Activated T-helper 1 cell treated with anti-CD3 and anti-CD28 coated beads, Interleukin-12 subunit alpha, Interleukin-12 subunit beta, Interleukin-2, Interleukin-4 antibody, amounts not matched to agents 30 ng/mL and 10 ng/mL and 1 ng/mL, durations not matched to agents 14 hours and 24 hours and 36 hours (primary cell): ENCODE measurements around the gene TBC1D1. TPM values are rescaled to one million over a fixed set of nuclear protein-coding genes. Genes with fewer than 3 reads are reported as not detected.

Experiments used
- DNase-seq: peaks from one replicate; pipeline ENCODE4 v3.0.0; 2021; ENCODE audit warnings: low spot score
- H3K27ac Mint-ChIP-seq: one replicate; pipeline ENCODE4 v1.8.0; 2021; ENCODE audit warnings: mild to moderate bottlenecking, mixed read lengths
- H3K27me3 Mint-ChIP-seq: one replicate; pipeline ENCODE4 v1.8.0; 2022; ENCODE audit warnings: mild to moderate bottlenecking, moderate library complexity, mixed read lengths; ENCODE audit not compliant: insufficient read depth
- H3K36me3 Mint-ChIP-seq: one replicate; pipeline ENCODE4 v1.8.0; 2021; ENCODE audit warnings: low read depth, mixed read lengths
- H3K4me1 Mint-ChIP-seq: one replicate; pipeline ENCODE4 v1.8.0; 2021; ENCODE audit warnings: low read depth, mixed read lengths
- H3K4me3 Mint-ChIP-seq: one replicate; pipeline ENCODE4 v1.8.0; 2021; ENCODE audit warnings: mild to moderate bottlenecking, moderate library complexity, mixed read lengths
- H3K9me3 Mint-ChIP-seq: one replicate; pipeline ENCODE4 v1.8.0; 2021; ENCODE audit warnings: mixed read lengths
- intact Hi-C: fragments of 100-400 bp; cut with micrococcal nuclease; formaldehyde crosslinking; loops from one replicate; pipeline ENCODE4 v1.15.1; 2024
- total RNA-seq: library from RNA; stranded (reverse); gene quantifications from 2 replicates; pipeline ENCODE4 v1.2.3, GENCODE V29; 2022

TBC1D1 gene
- total RNA-seq, 1 donor from 2014 or later: 52.6 TPM

- H3K27ac Mint-ChIP-seq: no peak overlapping the region
- peaks cover 4% of the 10 kb centered on the region for H3K9me3 Mint-ChIP-seq
- H3K36me3 Mint-ChIP-seq: peaks cover 2% of the 10 kb centered on the region
- H3K27me3 Mint-ChIP-seq: peaks cover 18% of the 10 kb centered on the region
- no peak for DNase-seq
- intact Hi-C loops: no loop called here
- H3K4me3 Mint-ChIP-seq: no peak overlapping the region
- peaks cover 52% of the 10 kb centered on the region for H3K4me1 Mint-ChIP-seq
These were observed 264.1 kb downstream of the TBC1D1 start for GRCh38 chr4:38154681-38155588.

DNA sequence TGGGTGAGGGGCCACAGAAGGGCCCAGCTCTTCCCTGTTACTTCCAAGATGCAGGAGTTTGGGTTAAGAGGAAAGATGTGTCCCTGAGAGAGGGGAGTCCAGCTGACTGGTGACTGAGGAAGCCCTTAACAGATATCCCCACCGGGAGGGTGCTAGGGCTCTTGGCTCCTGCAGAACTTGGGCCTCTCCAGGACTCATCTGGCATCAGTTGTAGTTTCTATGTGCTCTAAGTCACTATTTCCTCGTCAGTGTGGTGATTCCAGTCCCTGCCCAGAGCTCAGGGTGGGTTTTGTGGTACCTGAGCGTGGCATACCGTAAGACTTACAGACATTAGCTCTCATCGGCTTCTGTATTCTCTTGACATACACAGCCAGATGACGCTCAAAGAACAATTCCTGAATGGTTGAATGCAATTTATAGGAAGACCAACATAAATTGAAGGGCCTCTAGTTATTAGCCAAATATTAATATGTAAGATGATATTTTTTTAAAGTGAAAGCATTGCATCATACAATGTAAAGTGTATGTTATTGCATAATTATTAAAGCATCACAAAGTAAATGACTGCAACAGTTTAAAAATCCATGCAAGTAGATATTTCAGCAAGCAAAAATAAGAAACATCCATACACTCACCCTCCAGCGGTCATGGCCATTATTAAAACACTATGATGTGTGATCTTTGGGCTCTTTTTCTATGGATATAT is 264.9 kb downstream of the TBC1D1 start:
- Mint-ChIP-seq H3K4me3 (no peak overlapping the region), H3K27me3 (peaks cover 18% of the 10 kb centered on the region), H3K36me3 (peaks cover 4% of the 10 kb centered on the region), H3K27ac (no peak overlapping the region), H3K4me1 (peaks cover 58% of the 10 kb centered on the region), H3K9me3 (peaks cover 4% of the 10 kb centered on the region)
- intact Hi-C loops: no loop called here
- DNase-seq: no peak

- Mint-ChIP-seq H3K4me3 (no peak overlapping the region), H3K4me1 (peaks cover 75% of the 10 kb centered on the region), H3K27me3 (peaks cover 11% of the 10 kb centered on the region), H3K9me3 (peaks cover 4% of the 10 kb centered on the region), H3K27ac (no peak overlapping the region), H3K36me3 (peaks cover 4% of the 10 kb centered on the region)
- no peak for DNase-seq
- intact Hi-C loops: no loop called here
These were observed 266.7 kb downstream of the TBC1D1 start for GRCh38 chr4:38157592-38157991.

- DNase-seq: peak; percentile 66
- intact Hi-C loops: loop anchor here (1.0 to 5.0 kb wide), 9 partner anchors 28 to 697 kb away; partner anchors contain the start of genes TBC1D1 and TLR6
- Mint-ChIP-seq H3K4me1 (peaks cover 80% of the 10 kb centered on the region), H3K27me3 (peaks cover 7% of the 10 kb centered on the region), H3K36me3 (peaks cover 12% of the 10 kb centered on the region), H3K9me3 (peaks cover 19% of the 10 kb centered on the region), H3K27ac (peak overlapping the region; percentile 90), H3K4me3 (peak overlapping the region; percentile 51)
These were observed 269.8 kb downstream of the TBC1D1 start for GRCh38 chr4:38160487-38161207.

DNA sequence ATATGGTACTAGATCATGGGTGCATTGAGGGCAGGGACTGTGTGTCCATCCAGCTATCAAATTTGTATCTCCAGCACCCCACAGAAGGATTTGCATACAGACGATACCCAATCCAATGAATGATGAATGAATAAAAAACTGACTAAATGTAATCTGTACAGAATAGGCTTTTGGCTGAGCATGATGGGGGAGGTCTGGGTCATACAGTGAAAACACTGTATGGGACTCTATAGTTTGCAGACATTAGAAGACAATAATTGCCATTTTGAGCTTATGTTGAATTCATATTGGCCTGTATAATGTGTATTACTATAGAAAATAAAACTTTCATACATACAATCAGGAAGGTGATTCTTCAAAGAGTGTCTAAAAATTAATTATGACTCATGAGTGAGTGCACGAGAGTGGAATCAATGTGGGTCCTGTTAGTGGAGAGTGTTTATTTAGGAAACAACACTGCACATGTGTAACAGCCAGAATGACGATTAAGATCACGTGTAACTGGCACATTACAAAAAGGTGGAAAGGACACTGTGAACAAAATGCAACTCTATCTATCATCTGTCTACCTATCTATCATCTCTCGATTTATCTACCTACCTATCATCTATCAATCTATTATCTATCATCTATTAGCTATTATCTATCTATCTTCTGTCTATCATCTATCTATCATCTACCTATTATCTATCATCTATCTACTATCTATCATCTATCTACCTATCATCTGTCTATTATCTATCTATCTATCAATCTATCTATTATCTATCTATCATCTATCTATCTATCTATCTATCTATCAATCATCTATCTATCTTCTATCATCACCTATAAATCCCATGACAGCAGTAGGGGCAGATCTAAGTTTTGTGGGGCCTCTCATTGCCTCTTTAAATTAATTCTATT is 270.6 kb downstream of the TBC1D1 start:
- H3K4me1 Mint-ChIP-seq: peaks cover 80% of the 10 kb centered on the region

DNA sequence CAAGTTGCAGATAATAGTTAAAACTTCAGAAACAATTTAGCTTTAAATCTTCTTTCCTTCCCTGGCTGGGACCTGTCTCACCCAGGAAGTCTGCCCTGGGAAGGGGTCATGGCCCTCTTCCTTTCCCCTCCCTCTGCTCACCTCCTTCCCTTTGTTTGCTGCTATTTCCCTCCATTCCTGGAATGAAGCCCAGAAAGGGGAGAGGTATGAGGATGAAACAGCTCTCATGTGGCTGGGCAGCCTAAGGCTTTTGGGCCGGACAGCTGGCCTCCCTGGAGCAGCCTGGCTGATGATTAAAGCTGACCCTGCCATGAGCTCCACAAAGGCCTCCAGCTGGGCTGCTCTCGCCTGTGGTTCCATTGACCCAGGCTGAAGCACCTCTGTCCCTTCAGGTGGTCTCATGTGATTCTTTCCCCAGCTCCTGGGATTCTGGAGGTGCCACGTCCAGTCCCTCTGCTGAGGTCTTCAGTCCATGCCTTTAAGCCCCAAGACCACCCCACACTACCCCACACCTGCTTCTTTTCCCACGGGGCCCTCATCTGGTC is 271.4 kb downstream of the TBC1D1 start:
- peak overlapping the region; percentile 37 for H3K27ac Mint-ChIP-seq

More for the DNA sequence above, 270.6 kb downstream of the TBC1D1 start:
- Mint-ChIP-seq H3K27ac (peak overlapping the region; percentile 90), H3K9me3 (peaks cover 27% of the 10 kb centered on the region), H3K36me3 (peaks cover 16% of the 10 kb centered on the region), H3K4me3 (peak overlapping the region; percentile 51), H3K27me3 (peaks cover 7% of the 10 kb centered on the region)
- no peak for DNase-seq
- intact Hi-C loops: loop anchor here (1.0 to 5.0 kb wide), 9 partner anchors 29 to 696 kb away; partner anchors contain the start of genes TBC1D1 and TLR6

DNA sequence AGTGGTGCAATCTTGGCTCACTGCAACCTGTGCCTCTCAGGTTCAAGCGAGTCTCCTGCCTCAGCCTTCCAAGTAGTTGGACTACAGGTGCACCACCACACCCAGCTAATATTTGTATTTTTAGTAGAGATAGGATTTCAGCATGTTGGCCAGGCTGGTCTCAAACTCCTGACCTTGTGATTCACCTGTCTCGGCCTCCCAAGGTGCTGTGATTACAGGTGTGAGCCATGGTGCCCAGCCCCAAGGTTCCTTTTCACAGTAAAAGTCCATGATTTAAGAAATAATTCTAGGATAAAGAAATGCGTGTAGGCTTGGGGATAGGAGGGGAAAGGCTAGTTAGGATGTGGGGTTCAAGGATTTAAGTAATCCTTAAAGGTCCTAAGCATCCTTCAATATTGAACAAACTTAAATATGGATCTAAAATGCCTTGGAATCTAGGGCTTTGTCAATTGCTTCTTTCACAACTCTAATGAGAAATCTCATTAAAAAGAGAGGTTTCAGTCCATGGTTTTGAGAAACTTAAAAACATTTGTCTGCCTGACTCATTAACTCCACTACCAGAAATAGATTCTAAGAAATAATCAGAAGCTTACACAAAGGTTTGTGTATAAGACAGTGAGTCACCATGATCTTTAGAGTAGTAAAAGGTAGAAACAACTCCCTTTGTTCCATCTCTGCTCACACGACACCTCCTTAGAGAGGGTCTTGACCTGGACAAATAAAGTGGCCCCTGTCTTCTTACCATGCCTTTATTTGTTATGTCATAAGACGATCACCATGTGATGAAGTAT is 272.5 kb downstream of the TBC1D1 start:
- Mint-ChIP-seq H3K27me3 (peaks cover 5% of the 10 kb centered on the region), H3K9me3 (peaks cover 31% of the 10 kb centered on the region), H3K4me1 (peaks cover 72% of the 10 kb centered on the region), H3K27ac (peak overlapping the region; percentile 86), H3K4me3 (no peak overlapping the region), H3K36me3 (peaks cover 20% of the 10 kb centered on the region)
- intact Hi-C loops: loop anchor here (1.0 to 5.0 kb wide), 8 partner anchors 14 to 694 kb away; partner anchors contain the start of genes TBC1D1 and TLR6
- no peak for DNase-seq

More for the DNA sequence above, 271.4 kb downstream of the TBC1D1 start:
- intact Hi-C loops: loop anchor here (5.0 kb wide), 6 partner anchors 70 to 695 kb away; partner anchors contain the start of genes TBC1D1 and TLR6
- Mint-ChIP-seq H3K9me3 (peaks cover 33% of the 10 kb centered on the region), H3K36me3 (peaks cover 20% of the 10 kb centered on the region), H3K27me3 (peaks cover 4% of the 10 kb centered on the region), H3K4me1 (peaks cover 83% of the 10 kb centered on the region), H3K4me3 (no peak overlapping the region)
- no peak for DNase-seq

DNA sequence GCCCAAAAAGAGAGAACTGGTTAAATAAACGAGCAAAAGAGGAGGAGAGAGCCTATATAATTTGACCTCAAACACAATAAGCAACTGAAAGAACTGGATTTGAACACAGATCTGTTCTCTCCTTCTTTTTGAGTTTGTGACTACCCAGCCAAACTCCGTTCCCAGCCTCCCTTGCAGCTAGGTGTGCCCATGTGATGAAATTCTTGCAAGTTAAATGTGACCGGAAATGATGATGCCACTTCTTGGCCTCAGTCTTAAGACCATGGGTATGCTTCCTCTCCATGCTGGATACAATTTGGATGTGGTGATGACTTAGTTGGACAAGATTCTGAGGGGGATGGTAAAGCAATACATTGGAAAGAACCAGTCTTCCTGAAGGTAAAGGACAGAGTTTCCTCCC is 273.5 kb downstream of the TBC1D1 start:
- H3K9me3 Mint-ChIP-seq: peaks cover 29% of the 10 kb centered on the region
- peak overlapping the region; percentile 86 for H3K27ac Mint-ChIP-seq
- H3K4me3 Mint-ChIP-seq: no peak overlapping the region
- peaks cover 18% of the 10 kb centered on the region for H3K36me3 Mint-ChIP-seq
- H3K4me1 Mint-ChIP-seq: peaks cover 63% of the 10 kb centered on the region
- H3K27me3 Mint-ChIP-seq: peaks cover 3% of the 10 kb centered on the region
- intact Hi-C loops: loop anchor here (5.0 kb wide), 6 partner anchors 72 to 693 kb away; partner anchors contain the start of genes TBC1D1 and TLR6
- DNase-seq: no peak

DNA sequence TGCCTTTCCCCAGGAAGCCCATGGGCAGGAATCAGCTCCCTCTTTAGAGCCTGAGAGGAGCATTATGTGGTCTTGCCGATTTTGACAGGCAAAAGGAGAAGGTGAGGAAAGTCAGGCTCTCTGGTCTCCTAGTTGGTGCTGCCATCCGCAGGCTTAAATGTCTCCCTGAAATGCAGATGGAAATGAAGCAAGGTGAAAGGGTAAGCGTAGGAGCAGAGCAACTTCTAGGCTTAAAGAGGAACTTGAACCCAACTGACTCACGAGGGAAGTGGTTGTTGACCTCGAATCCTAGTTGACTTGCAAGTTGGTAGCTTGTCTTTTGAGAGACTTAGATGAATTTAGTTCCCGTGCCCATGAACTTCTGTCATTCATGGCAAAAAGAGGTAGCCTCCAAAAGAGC is 275.2 kb downstream of the TBC1D1 start:
- no peak for DNase-seq
- Mint-ChIP-seq H3K36me3 (peaks cover 16% of the 10 kb centered on the region), H3K4me3 (no peak overlapping the region), H3K27me3 (peaks cover 8% of the 10 kb centered on the region), H3K4me1 (peaks cover 53% of the 10 kb centered on the region), H3K27ac (no peak overlapping the region), H3K9me3 (peaks cover 29% of the 10 kb centered on the region)
- intact Hi-C loops: no loop called here

- H3K9me3 Mint-ChIP-seq: peaks cover 29% of the 10 kb centered on the region
- H3K4me1 Mint-ChIP-seq: peaks cover 46% of the 10 kb centered on the region
- H3K27me3 Mint-ChIP-seq: peaks cover 12% of the 10 kb centered on the region
- DNase-seq: no peak
- intact Hi-C loops: no loop called here
- H3K36me3 Mint-ChIP-seq: peaks cover 16% of the 10 kb centered on the region
- no peak overlapping the region for H3K4me3 Mint-ChIP-seq
- no peak overlapping the region for H3K27ac Mint-ChIP-seq
These were observed 275.9 kb downstream of the TBC1D1 start for GRCh38 chr4:38166768-38167167.

- peaks cover 16% of the 10 kb centered on the region for H3K36me3 Mint-ChIP-seq
- peaks cover 45% of the 10 kb centered on the region for H3K4me1 Mint-ChIP-seq
- H3K9me3 Mint-ChIP-seq: peaks cover 29% of the 10 kb centered on the region
- H3K4me3 Mint-ChIP-seq: no peak overlapping the region
- intact Hi-C loops: no loop called here
- DNase-seq: no peak
- peaks cover 18% of the 10 kb centered on the region for H3K27me3 Mint-ChIP-seq
- H3K27ac Mint-ChIP-seq: no peak overlapping the region
These were observed 277.1 kb downstream of the TBC1D1 start for GRCh38 chr4:38167973-38168372.
